Erythroblast (primary cell): ENCODE measurements around the gene KLRF2.

ENCODE experiments used
- GATA1 ChIP-seq: IDR thresholded peaks from 2 replicates; pipeline ENCODE4 v1.6.1; 2011; ENCODE audit warnings: low read depth, mild to moderate bottlenecking, control low read depth, low read length, moderate library complexity
- POLR2A ChIP-seq: IDR thresholded peaks from 2 replicates; pipeline ENCODE4 v1.6.1; 2011; ENCODE audit warnings: mild to moderate bottlenecking, low read length

GRCh38 chr12:9883175-9883574 lies 1.9 kb downstream of the KLRF2 start:
- TF ChIP-seq POLR2A (no peak), GATA1 (no peak)
